Mucosa of descending colon (tissue), 3 donors: ENCODE results near the gene ACAP1. TPM values are rescaled to one million over a fixed set of nuclear protein-coding genes. Genes with fewer than 3 reads are reported as not detected.
A peak's percentile ranks its signal among the peaks of the same experiment; 100 is the strongest.

Experiments
- ATAC-seq: fragments of 200-7000 bp; cut with Tn5 transposase; one replicate; pipeline ENCODE4 v1.9.1; 2020; ENCODE audit warnings: mild to moderate bottlenecking, moderate library complexity
- DNase-seq, 3 donors: peaks; one replicate each; pipeline ENCODE4 v3.0.0-alpha.2; 2020
- H3K36me3 ChIP-seq: fragments of 200-600 bp; one replicate; pipeline ENCODE4 v1.8.0; 2021; ENCODE audit warnings: low read depth, mild to moderate bottlenecking
- H3K4me1 ChIP-seq: fragments of 200-600 bp; one replicate; pipeline ENCODE4 v1.8.0; 2021; ENCODE audit warnings: low read depth, mild to moderate bottlenecking
- H3K4me3 ChIP-seq: fragments of 200-600 bp; one replicate; pipeline ENCODE4 v1.8.0; 2021; ENCODE audit warnings: mild to moderate bottlenecking
- H3K9me3 ChIP-seq: fragments of 200-600 bp; one replicate; pipeline ENCODE4 v1.8.0; 2021; ENCODE audit warnings: mild to moderate bottlenecking
- intact Hi-C, 2 donors: fragments of 100-400 bp; cut with DNase I in 1 of 2; cut with micrococcal nuclease in 1 of 2; formaldehyde crosslinking; loops; one replicate each; pipeline versions ENCODE4 v1.11.0 to v1.11.1; 2022; cut with DNase I, micrococcal nuclease
- total RNA-seq, 3 donors: library from RNA; stranded (reverse); fragmentation: NEBNext Ultra II Directional in 2 of 3; extraction: Animal tissue kit (Norgen Biotek cat#: 25700) in 2 of 3; gene quantifications; one replicate each; pipeline versions ENCODE4 v1.2.1 to v1.2.4, GENCODE V29; 2021 to 2023
- TF ChIP-seq, protein P1 (sequence below): fragments of 200-600 bp; IDR thresholded peaks from one replicate; pipeline ENCODE4 v1.8.0; 2022; ENCODE audit warnings: antibody characterized with exemption, mild to moderate bottlenecking
- donor health status: DM: no; HTN: no; CAD: no; lungs with moderate emphysema.
- donor health status: DM: no; HTN: no; CAD: no.
- donor health status: DM: no; HTN: yes; CAD: no.

Gene ACAP1
- total RNA-seq, 3 donors from 2014 or later = 9.2 to 16.5 (median 11.2) TPM

DNA sequence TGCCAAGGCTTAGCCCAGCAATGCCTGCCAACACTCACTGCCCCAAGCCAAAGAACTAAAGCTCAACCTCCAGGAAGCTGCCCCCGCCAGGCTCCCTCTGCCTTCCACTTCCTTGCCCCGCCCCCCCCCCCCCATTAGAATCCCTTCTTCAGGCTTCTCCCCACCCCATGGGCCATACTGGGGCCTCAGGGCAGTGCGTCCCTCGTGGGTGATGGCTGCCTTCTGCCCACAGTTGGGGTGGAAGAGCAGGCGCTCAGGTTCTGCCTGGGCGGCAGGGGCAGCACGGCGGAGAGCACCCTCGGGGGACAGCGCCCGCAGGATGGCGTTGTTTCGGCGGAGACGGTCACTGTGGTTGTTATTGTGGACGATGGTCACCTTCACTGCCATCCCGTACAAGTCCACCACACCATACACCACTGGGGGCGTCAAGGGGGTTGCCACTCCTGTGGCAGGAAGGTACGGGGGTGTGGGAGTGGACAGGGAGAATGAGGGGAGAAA, 11.2 kb upstream of the ACAP1 start:
- Histone ChIP-seq H3K36me3 (peaks cover 8% of the 10 kb centered on the region), H3K9me3 (no peaks in the 10 kb centered on the region), H3K4me1 (peaks cover 9% of the 10 kb centered on the region), H3K4me3 (no peak overlapping the region)
- intact Hi-C loops = no loop called here
- TF ChIP-seq, protein P1, sequence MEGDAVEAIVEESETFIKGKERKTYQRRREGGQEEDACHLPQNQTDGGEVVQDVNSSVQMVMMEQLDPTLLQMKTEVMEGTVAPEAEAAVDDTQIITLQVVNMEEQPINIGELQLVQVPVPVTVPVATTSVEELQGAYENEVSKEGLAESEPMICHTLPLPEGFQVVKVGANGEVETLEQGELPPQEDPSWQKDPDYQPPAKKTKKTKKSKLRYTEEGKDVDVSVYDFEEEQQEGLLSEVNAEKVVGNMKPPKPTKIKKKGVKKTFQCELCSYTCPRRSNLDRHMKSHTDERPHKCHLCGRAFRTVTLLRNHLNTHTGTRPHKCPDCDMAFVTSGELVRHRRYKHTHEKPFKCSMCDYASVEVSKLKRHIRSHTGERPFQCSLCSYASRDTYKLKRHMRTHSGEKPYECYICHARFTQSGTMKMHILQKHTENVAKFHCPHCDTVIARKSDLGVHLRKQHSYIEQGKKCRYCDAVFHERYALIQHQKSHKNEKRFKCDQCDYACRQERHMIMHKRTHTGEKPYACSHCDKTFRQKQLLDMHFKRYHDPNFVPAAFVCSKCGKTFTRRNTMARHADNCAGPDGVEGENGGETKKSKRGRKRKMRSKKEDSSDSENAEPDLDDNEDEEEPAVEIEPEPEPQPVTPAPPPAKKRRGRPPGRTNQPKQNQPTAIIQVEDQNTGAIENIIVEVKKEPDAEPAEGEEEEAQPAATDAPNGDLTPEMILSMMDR = no peak
- no peak for DNase-seq
- no peak for ATAC-seq

DNA sequence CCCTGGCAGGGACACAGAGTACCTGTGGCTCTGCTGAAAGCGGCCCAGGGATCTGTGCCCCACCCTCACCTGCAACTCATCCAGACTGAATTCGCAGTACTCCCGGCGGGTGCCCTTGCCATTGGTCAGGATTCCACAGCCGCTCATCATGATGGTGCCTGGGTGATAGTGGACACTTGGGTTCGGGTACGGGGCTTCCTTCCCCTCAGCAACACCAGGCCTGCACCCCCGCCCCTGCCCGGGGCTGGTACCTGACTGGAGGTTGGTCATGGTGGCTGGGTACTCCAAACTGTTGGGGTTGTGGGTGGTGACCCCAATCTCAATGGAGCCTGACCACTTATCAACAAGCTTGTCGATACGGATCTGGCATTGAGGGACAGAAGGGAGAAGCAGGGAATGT, 10.1 kb upstream of the ACAP1 start:
- Histone ChIP-seq H3K4me3 (no peak overlapping the region), H3K36me3 (peaks cover 8% of the 10 kb centered on the region), H3K9me3 (no peaks in the 10 kb centered on the region), H3K4me1 (peaks cover 12% of the 10 kb centered on the region)
- TF ChIP-seq, protein P1 = no peak
- DNase-seq (no peak), ATAC-seq (no peak)
- intact Hi-C loops = no loop called here

DNA sequence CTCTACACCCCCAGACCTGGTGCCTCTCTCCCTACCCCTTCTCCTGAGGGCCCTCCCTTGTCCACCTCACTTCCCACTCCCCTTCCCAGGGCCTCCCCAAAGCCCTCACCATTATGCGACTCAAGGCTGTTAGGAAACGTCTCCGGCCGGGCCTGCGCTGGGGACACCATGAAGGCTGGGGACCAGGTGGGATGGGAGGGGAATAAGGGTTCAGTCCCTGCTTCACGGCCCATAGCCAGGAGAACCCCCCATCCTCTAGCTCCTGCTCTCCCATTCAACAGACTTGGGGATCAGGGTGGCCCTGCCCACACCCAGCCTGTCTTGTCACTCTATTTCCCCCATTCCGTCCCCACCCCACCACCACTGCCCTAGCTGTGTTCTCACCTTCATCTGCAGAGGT, 9.3 kb upstream of the ACAP1 start:
- no peaks in the 10 kb centered on the region for H3K9me3 ChIP-seq
- H3K36me3 ChIP-seq = peaks cover 8% of the 10 kb centered on the region
- intact Hi-C loops = no loop called here
- peaks cover 12% of the 10 kb centered on the region for H3K4me1 ChIP-seq
- H3K4me3 ChIP-seq = no peak overlapping the region
- TF ChIP-seq, protein P1 = no peak
- no peak for DNase-seq
- no peak for ATAC-seq

DNA sequence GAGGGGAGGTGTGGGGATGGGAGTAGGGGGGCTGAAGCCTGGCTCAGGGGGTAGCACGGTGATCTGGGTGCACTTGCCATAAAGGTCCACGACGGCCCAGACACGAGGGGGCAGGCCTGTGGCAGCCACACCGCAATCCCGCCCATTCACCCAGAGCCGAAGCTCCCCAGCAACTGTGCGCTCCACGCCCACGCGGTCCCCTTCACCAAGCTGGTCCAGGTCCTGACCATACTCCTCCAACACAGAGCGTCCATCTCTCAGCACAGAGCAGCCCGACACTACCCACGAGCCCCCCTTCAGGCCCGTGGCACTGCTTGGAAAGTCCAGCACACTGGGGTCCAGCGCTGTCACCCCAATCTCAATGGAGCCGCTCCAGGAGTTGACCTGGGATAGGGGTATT, 8.8 kb upstream of the ACAP1 start:
- H3K4me3 ChIP-seq = no peak overlapping the region
- ATAC-seq (no peak), DNase-seq (no peak)
- H3K9me3 ChIP-seq = no peaks in the 10 kb centered on the region
- H3K36me3 ChIP-seq = peaks cover 7% of the 10 kb centered on the region
- intact Hi-C loops = no loop called here
- TF ChIP-seq, protein P1 = no peak
- H3K4me1 ChIP-seq = peaks cover 12% of the 10 kb centered on the region

DNA sequence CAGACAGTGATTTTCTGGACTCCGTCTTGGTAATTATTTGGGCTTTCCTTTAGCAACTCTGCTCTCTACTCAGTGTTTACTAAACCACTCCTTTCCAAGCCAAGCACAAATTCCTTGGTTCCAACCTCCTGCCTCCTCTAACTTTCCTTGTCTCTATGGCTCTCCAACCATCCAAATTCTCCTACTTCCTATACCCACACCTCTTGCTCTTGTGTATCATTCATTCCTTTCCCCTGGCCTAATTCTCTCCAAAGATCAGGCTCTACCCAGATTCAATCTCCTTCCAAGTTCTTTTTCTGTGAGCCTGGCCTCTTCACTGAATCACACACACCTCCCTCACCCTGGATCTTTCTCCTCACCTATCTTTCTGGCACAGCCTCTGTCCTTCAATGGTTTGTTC, 8.3 kb upstream of the ACAP1 start:
- peaks cover 3% of the 10 kb centered on the region for H3K36me3 ChIP-seq
- no peak overlapping the region for H3K4me3 ChIP-seq
- H3K4me1 ChIP-seq = peaks cover 12% of the 10 kb centered on the region
- DNase-seq = no peak
- TF ChIP-seq, protein P1 = no peak
- ATAC-seq = no peak
- H3K9me3 ChIP-seq = no peaks in the 10 kb centered on the region
- intact Hi-C loops = no loop called here

DNA sequence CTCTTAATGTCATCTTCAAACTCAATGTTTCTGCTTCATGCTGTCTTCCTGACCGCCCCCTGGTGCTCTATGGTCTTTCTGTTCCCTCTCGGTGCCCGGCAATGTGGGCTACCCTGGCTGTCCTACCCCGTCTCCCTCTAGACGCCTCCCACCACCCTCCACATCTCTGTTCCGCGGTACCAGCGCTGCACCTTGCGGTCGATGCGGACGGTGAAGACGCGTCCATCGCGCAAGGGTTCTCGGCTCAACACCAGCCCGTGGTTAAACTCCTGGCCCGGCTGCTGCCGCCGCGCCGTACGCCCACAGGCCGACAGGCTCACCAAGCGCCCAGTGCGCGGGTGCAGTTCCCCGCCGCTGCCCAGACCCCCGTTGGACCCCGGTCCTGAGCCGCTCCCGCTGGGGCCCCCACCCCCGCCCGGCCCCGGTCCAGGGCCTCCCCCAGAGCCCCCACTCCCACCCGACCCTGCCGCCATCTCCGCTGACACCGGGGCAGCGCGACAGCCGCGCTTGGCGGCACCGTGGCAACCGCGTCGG, 7.4 kb upstream of the ACAP1 start, which contains the start of gene NEURL4:
TSS of gene NEURL4 (minus strand) at position 496 of the 534 bp plus-strand sequence. CDS start at position 473, 23 bp downstream.
- Histone ChIP-seq H3K9me3 (no peaks in the 10 kb centered on the region), H3K4me3 (peak within 1 kb of the TSS; percentile 75), H3K36me3 (peaks cover 3% of the 10 kb centered on the region), H3K4me1 (peaks cover 12% of the 10 kb centered on the region)
- ATAC-seq = peak; percentile 26
- DNase-seq = peak in 1 of 3 donors; percentile 40
- TF ChIP-seq, protein P1 = no peak
- intact Hi-C loops = no loop called here
